Measurements from ENCODE around the gene OR8J1.
"Not testable (repeated sequence)": the region's sequence is repeated elsewhere in the genome, so short reads cannot be mapped to it uniquely, and the experiment has no call there.

OR8J1 gene, protein sequence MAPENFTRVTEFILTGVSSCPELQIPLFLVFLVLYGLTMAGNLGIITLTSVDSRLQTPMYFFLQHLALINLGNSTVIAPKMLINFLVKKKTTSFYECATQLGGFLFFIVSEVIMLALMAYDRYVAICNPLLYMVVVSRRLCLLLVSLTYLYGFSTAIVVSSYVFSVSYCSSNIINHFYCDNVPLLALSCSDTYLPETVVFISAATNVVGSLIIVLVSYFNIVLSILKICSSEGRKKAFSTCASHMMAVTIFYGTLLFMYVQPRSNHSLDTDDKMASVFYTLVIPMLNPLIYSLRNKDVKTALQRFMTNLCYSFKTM

DNA sequence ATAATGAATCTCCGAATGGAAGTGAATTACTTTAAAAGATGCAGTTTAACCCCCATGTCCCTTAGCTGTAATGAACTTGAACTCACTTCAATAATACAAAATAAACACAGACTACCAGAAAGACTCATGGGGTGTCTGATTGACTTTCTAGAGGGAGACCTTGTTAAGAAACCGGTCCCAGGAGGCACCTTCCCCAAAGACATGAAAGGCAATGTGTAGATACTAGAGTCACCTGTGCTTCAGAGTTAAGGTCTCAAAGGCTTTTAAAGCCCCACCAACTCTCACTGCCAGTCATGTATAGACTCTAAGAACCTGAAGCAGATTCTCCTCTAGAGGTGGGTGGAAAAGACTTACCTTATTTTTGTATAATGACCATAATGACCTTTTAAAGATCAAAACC, at the start of gene OR8J1:
TSS of gene OR8J1 (plus strand) at position 301 of the 400 bp plus-strand sequence. CDS start 5,956 bp downstream, outside the sequence.
- DNase-seq: no peak

DNA sequence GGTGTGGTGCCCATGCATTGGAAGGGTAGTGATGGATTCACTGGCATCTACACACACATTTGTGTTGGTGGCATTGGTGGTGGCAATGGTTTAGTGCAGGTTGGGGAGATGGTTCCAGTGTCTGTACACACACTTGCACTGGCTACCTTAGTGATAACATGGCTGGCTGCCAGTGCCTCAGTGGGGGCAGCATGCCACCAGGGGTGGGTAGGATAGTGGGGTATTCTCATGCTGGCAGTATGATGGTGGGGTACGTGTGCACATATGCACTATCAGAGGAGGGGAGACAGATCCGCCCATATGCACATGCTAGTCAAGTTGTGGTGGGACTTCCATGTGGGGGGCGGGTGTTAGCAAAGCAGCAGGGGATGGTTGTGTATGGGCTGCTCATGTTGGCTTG, 46.3 kb upstream of the OR8J1 start:
- DNase-seq: no peak

DNA sequence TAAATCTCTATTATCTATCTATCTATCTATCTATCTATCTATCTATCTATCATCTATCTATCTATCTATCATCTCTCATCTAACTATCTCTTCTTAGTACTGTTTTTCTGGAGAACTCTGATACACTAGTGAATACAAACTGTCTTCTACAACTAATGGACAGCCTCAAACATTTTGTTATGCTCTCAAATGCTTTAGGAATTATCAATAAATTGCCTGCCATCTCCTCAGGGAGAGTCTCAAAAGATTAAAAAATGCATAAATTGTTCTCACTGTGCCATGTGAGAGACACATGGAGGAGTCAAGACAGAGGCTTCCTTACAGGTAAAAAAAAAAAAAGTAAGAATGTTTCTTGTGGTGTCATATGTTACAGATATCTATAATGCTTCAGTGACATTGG, 39.2 kb upstream of the OR8J1 start, which contains the start of gene OR8K3:
TSS of gene OR8K3 (plus strand) at position 301 of the 400 bp plus-strand sequence. CDS start 3,163 bp downstream, outside the sequence.
- no peak for DNase-seq

DNA sequence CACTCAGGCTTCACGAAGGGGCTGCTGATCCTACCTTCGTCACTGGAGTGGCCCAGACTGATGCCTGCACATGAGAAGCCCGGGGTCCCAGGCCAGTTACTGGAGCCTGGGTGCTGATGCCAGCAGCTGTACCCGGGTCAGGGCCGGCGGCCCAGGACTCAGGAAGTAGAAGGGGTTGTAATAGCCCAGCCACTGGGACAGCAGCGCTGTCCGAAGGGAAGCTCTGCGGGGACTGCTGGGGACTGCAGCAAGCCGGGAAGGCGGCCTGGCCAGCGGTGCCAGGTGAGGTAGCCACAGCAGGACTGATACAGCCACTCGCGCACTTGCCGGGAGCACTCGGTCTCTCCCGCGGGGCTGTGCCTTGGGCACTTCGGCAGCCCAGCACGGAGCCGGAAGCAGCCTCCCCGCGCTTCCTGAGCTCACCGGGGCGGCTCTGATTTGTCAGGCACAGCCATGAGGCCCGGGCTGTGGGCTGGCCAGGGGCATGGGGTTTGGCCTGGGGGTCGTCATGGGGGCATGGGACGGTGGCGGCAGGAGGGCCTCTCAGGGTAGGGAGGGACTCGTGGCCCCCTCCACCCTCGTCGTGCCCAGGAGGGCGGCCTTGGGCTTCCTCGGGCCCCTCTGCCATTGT, 22.1 kb upstream of the OR8J1 start:
- DNase-seq: no peak

DNA sequence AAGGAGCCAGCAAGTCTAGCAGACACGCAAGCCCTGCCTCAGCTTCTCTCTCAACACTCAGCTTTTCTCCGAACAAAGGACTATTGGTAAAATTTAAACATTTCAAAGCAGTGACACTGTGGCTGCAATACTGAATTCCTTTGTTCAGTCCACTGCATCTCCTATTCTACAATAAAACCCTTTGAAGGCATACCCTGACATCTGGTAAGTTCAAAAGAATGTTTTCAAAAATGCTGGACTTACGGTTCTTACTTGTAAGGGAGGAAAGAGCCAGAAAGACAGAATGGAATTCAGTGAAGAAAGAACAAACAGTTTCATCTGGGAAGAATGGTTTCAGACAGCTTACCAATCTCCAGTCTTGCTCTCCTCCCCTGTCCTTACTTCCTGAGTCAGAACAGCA, 20.9 kb upstream of the OR8J1 start:
- no peak for DNase-seq

DNA sequence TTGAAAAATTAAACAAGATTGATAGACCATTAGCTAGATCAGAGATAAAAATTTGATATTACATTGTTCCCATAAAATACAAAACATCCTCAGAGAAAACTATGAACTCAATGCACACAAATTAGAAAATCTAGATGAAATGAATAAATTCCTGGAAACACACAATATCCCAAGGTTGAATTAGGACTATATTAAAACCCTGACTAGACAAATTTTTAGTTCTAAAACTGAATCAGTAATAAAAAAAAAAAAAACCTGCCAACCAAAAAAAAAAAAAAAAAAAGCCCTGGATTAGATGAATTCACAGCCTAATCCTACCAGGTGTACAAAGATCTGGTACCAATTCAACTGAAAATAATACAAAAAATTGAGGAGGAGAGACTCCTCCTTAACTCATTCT, 13.8 kb upstream of the OR8J1 start:
- no peak for DNase-seq

DNA sequence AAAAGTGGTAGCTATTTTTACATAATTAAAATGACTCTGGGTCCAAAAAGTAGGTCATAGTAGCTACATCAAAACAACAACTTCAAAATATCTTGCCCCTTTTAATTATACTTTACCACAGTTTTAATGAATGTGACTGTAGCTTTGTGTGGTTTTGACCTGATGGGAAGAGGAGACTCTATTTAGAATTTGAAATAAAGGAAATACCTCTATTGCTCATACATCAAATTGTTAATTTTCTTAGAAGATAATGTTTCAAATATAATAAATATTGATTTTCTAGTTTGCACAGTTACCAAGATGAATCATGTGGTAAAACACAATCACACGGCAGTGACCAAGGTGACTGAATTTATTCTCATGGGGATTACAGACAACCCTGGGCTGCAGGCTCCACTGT, 8.4 kb upstream of the OR8J1 start, which contains the start of gene OR8K1:
TSS of gene OR8K1 (plus strand) at position 301 of the 400 bp plus-strand sequence. CDS start at position 301, 0 bp downstream.
- DNase-seq: no peak

DNA sequence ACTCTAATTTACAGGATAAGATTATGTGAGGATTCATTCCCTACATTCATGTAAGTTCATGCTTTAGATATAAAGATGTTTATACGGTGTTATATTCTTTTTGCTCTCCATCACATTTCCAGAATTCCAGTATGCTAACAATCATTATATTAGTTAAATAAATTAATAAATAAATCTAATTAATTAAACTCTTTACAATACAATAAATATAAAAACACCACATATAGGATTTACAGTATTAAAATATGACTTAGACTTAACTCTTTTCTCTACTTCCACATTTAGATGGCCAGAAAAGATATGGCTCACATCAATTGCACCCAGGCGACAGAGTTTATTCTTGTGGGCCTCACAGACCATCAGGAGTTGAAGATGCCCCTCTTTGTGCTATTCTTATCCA, 21.2 kb downstream of the OR8J1 start, which contains the start of gene OR8U1:
TSS of gene OR8U1 (plus strand) at position 301 of the 400 bp plus-strand sequence. CDS start at position 301, 0 bp downstream.
- no peak for DNase-seq

DNA sequence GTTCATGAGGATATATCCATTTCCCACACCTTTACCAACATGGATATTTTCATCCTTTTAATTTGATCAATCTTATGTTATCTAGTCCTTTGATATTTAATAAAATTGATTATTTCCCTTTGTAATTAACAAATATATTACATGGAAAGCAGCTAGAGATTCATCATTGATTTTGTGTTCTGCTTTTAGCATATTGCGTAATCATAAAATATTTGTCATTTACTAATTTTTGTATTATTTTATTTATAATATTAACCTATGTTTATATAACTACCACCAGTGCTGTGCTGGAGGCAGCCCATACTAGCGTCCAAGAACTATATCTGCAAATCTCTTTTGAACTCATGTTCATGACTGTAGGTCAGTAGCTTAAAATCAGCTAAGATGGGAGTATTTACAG, 26.0 kb downstream of the OR8J1 start:
- DNase-seq: no peak

DNA sequence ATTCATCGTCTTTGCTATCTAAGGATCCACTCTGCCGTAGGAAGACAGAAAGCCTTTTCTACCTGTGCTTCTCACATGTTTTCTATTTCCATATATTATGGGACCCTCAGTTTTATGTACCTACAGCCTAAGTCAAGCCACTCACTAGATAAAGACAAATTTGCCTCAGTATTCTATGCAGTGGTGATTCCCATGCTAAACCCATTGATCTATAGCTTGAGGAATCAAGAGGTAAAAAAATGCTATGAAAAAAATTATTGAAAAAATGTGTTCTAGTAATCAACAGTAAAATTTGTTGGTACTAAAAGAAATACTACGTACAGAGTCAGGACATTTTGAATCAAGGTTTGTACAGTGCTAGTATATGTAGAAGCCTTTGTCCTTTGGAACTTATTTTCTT, 40.3 kb downstream of the OR8J1 start:
- DNase-seq: no peak

DNA sequence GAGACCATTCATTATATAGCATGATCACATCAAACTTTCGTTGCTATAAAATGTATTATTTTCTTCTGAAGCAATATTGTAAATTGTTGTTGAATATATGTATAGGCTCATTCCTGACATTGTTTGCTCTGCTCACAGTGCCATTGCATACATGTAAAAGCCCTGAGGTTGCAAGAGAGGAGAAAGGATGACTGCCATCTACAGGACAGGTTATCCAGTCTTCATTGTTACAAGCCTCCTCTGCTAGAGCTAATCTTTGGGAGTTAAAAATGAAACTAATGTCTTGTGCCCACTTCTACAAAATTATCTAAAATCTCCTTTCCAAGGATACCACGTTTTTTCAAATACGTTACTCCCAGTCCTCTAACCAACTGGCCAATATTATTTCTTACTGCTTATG, 42.0 kb downstream of the OR8J1 start:
- no peak for DNase-seq

DNA sequence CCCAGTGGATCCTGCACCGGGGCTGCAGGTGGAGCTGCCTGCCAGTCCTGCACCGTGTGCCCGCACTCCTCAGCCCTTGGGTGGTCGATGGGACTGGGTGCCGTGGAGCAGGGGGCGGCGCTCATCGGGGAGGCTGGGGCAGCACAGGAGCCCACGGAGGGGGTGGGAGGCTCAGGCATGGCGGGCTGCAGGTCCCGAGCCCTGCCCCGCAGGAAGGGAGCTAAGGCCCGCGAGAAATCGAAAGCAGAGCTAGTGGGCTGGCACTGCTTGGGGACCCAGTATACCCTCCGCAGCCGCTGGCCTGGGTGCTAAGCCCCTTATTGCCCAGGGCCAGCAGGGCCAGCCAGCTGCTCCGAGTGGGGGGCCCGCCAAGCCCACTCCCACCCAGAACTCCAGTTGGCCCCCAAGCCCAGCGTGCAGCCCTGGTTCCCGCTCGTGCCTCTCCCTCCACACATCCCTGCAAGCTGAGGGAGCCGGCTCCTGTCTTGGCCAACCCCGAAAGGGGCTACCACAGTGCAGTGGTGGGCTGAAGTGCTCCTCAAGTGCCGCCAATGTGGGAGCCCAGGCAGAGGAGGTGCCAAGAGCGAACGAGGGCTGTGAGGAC, 47.9 kb downstream of the OR8J1 start:
- not testable (repeated sequence) for DNase-seq

DNA sequence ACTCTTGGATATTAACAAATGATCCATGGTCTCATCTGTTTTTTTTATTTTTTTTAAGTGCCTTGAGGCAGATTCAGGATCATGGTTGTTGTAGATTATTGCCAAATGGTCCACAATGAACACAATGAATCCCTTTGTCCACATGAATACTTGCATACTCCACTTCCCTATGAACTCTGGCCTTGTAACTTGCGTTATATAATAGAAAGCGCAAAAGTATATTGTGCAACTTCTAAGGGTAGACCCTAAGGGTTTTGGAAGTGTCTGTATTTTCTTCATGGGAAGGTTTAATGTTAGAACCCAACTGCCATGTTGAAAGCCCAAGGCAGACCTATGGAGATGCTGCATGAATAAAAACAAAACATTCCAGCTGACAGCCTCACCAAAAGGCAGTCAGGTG, 50.3 kb downstream of the OR8J1 start:
- no peak for DNase-seq

DNA sequence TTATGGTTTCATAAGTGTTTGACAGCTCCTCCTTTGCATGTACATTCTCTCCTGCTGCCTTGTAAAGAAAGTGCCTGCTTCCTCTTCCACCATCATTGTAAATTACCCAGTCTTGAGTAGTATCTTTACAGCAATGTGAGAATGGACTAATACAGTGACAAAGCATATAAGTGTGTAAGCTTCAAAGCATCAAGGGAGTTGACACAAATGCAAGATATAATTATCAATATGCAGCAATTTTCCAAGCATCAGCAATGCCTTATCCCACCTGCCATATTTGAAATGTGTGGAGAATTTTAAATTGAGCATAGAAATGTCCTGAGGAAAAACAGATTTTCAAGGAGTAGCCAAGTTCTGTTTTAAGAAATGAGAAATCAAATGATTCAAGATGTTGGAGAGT, 56.7 kb downstream of the OR8J1 start:
- DNase-seq: no peak
